GM12801 (cell line): ENCODE results near the gene PRLH.

Experiments
- TF ChIP-seq, protein P1 (sequence below): IDR thresholded peaks from one replicate; pipeline ENCODE4 v1.5.1; 2011; ENCODE audit warnings: control low read depth; ENCODE audit not compliant: insufficient read length; ENCODE audit errors: extremely low read depth

The PRLH gene

DNA sequence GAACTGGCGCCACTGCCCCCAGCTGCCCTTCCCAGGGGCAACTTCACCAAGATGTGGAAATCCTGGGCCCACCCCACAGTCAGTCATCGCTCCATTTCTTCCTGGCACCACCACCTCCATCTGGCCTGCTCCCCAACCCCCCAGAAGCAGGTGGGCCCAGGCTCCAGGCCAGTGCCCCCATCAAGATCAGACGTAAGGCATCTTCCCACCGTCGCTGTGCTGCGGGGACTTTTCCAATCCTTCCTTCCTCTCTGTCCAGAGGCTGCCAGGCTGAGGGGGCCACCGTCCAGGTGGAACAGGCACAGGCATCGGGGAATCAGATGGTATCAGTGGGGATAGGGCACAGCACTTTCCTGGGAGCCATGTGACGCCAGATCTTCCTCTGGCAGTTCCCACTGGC lies 8.1 kb downstream of the PRLH start:
- TF ChIP-seq, protein P1, sequence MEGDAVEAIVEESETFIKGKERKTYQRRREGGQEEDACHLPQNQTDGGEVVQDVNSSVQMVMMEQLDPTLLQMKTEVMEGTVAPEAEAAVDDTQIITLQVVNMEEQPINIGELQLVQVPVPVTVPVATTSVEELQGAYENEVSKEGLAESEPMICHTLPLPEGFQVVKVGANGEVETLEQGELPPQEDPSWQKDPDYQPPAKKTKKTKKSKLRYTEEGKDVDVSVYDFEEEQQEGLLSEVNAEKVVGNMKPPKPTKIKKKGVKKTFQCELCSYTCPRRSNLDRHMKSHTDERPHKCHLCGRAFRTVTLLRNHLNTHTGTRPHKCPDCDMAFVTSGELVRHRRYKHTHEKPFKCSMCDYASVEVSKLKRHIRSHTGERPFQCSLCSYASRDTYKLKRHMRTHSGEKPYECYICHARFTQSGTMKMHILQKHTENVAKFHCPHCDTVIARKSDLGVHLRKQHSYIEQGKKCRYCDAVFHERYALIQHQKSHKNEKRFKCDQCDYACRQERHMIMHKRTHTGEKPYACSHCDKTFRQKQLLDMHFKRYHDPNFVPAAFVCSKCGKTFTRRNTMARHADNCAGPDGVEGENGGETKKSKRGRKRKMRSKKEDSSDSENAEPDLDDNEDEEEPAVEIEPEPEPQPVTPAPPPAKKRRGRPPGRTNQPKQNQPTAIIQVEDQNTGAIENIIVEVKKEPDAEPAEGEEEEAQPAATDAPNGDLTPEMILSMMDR: no peak

DNA sequence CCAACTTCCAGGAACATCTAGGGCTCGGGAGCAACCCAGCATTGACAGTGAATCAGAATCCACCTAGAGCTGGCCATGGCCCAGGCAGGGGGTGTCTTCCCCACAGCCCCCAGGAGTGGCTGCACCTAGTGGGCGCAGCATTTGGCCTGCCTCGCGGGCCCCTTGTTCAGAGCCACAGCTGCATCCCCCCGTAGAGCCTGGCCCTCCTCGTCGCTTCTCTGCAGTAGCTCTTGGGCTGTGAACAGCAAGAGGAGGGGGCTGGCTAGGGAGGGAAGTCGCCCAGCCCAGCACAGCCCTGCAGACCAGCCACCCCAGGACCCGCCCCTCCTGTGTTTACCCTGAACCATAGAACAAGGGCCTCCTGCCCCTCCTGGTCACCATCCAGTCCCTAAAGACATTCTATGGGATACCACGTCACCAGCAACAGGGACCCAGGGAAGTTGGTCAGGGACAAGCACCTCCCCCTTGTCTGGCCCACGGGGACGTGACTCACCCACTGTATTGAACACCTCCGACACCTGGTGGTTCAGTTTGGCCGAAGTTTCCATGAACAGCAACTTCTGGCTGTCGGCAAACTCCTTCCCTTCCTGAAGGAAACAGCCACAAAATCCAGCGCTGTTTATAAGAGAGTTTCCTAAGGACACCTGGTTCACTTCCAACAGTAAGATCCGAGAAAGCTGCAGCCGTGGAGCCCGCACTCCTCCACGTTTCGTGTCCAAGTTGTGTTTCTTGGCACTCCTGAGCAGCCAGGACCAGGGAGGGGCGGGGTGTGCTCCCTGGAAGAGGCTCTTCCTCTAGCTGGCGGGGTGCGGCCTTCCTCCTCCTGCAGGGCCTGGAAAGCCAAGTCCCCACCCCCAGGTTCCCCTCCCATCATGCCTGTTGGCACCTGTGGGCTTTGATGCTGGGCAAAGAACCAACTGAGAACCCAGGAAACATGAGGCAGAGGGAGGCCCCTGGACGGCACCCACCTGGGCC lies 8.8 kb downstream of the PRLH start:
- TF ChIP-seq, protein P1: no peak

DNA sequence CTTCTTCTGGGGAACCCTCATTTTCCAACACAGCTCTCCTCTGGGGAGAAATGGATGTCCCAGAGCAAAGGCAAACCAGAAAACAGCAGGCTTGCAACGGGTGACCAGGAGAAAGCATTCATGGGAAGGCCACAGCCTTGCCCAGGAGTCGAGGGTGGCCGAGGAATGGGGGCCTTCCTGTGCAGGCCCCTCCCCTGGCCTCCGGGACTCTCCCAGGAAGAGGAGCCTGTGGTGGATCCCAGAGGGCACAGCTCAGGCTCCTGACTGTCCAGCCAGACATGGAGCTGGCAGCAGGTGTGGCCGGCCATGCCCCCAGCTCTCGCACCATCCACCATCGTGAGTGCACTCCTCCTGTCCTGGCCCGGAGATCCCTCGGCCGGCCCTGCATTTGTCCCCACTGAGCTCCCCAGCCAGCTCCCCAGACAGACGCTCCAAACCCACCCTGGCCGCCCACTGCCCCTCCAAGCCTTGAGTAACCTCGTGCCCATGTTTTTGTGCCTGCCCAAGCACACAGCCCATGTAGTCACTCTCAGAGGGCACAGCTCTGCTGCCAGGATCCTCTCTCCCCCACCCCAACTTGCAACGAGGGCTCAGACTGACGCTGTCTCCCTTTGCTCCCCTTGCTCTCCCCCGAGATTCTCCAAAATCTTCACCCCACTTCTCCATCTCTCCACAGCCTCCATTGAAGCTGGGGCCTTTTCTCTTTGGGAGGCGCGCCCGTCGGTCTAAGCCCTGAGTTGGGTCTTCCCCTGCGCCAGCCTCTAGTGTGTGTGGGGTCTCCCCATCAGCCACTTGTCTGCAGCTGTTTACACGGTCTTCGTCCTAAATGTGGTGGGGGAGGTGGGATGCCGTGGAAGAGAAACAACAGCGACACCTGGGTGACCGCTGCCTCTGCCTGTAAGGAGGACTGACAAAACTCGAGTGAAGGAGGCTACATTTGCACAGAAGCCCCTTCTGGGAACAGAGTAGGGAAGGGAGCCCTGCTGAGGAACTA lies 9.8 kb downstream of the PRLH start:
- TF ChIP-seq, protein P1: no peak

DNA sequence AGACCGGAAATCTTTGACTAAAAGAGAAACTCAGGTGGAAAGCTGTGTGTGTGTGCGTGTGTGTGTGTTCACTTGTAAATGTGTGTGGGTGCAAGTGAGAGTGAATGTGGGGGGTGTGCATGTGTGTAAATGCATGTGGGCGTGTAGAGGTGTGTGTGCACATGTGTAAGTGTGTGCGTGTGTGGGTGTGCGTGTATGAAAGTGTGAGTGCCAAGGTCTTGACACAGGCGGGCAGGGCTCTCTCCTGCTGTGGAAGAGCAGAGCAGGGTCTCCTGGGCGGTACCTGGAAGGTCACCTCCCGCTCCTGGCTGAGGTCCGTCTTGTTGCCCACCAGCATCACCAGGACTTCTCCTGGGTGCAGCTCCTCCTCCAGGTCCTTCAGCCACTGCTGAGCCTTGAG lies 10.6 kb downstream of the PRLH start:
- TF ChIP-seq, protein P1: no peak

DNA sequence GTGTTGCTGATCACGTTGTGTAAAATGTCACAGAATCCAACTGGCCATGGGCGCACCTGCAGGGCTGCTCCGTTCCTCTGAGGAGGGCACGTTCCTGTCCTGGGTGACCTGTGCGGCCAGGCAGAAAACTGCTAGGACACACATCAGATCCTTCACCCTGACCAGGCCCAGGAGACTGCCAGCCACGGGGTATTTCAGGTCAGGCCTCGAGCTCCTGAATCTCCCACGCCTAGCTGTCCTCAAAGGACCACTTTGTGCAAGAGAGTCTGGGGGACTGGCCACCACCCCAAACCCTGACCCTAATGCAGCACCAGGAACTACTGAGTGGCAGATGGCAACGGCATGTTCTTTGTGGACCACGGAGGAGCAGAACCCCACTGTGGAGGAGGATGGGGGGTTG lies 11.1 kb downstream of the PRLH start:
- TF ChIP-seq, protein P1: no peak

DNA sequence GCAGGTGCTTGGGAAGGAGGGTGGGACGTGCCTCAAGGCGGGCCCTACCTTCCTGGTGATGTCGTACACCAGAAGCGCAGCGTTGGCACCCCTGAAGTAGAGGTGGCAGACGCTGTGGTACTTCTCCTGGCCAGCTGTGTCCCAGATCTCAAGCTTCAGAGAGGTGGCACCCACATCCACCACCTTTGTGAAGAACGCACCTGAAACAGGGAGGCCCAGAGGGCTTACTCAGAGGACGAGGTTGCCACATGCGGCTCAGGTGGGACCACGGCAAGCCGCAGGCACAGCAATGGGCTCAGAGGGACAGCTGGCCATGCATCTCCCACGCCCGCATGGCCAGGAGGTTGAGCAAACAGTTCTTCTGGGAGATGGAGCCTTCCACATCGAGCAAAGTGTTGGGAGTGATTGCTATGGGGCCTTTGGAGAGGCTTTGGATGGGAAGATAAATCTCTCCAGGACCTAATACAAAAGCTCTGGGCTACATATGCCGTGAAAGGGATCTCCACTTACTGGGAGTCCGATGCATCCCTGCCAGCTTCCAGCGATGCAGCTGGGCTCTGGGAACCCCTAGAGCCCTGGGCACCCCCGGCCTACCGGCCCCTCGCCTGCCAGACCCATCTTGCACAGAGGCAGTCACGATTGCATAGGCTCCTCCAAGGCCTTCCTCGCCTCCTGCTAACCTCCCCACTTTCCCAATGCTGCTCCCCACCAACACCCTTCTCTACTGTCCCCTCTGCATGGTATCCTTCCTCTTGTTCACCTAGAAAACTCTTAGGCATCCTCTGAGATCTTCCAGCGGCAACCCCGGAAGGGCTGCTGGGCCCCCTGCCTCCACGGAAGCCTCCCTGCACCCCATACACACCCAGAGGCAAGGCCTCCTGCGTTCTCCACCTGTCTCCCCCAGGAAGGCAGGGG lies 11.8 kb downstream of the PRLH start:
- TF ChIP-seq, protein P1: no peak
